ENCODE measurements around the gene ARFGAP2. TPM values are rescaled to one million over a fixed set of nuclear protein-coding genes. Genes with fewer than 3 reads are reported as not detected.
"Not testable (repeated sequence)": the region's sequence is repeated elsewhere in the genome, so short reads cannot be mapped to it uniquely, and the experiment has no call there.

ARFGAP2 gene
- polyA plus RNA-seq, 1 donor, result 88.0 TPM

- DNase-seq (ENCODE audit: low read depth), result no peak
Measured at GRCh38 chr11:47148903-47149531, 27.7 kb downstream of the ARFGAP2 start.

- DNase-seq (ENCODE audit: low read depth), result no peak
Measured at GRCh38 chr11:47148270-47148669, 28.4 kb downstream of the ARFGAP2 start.

GRCh38 chr11:47147681-47148080 lies 29.0 kb downstream of the ARFGAP2 start:
- DNase-seq (ENCODE audit: low read depth), result no peak

GRCh38 chr11:47147250-47147649 lies 29.4 kb downstream of the ARFGAP2 start:
- DNase-seq (ENCODE audit: low read depth), result no peak

GRCh38 chr11:47144541-47144940 lies 32.1 kb downstream of the ARFGAP2 start:
- DNase-seq (ENCODE audit: low read depth), result no peak

- DNase-seq (ENCODE audit: low read depth), result no peak
Measured at GRCh38 chr11:47143322-47143721, 33.4 kb downstream of the ARFGAP2 start.

- DNase-seq (ENCODE audit: low read depth), result no peak
Measured at GRCh38 chr11:47139878-47140277, 36.8 kb downstream of the ARFGAP2 start.

- DNase-seq (ENCODE audit: low read depth), result no peak
Measured at GRCh38 chr11:47137476-47137875, 39.2 kb downstream of the ARFGAP2 start.

GRCh38 chr11:47136921-47137320 lies 39.8 kb downstream of the ARFGAP2 start:
- DNase-seq (ENCODE audit: low read depth), result no peak

GRCh38 chr11:47136327-47136726 lies 40.4 kb downstream of the ARFGAP2 start:
- DNase-seq (ENCODE audit: low read depth), result no peak

GRCh38 chr11:47132981-47133380 lies 43.7 kb downstream of the ARFGAP2 start:
- DNase-seq (ENCODE audit: low read depth), result no peak

GRCh38 chr11:47132490-47132889 lies 44.2 kb downstream of the ARFGAP2 start:
- no peak for DNase-seq (ENCODE audit: low read depth)

GRCh38 chr11:47131136-47131535 lies 45.5 kb downstream of the ARFGAP2 start:
- no peak for DNase-seq (ENCODE audit: low read depth)

GRCh38 chr11:47130543-47130942 lies 46.1 kb downstream of the ARFGAP2 start:
- DNase-seq (ENCODE audit: low read depth), result no peak

- DNase-seq (ENCODE audit: low read depth), result no peak
Measured at GRCh38 chr11:47127213-47127612, 49.5 kb downstream of the ARFGAP2 start.

- no peak for DNase-seq (ENCODE audit: low read depth)
Measured at GRCh38 chr11:47125083-47125482, 51.6 kb downstream of the ARFGAP2 start.

GRCh38 chr11:47124675-47125074 lies 52.0 kb downstream of the ARFGAP2 start:
- DNase-seq (ENCODE audit: low read depth), result no peak

GRCh38 chr11:47123094-47123493 lies 53.6 kb downstream of the ARFGAP2 start:
- no peak for DNase-seq (ENCODE audit: low read depth)

- no peak for DNase-seq (ENCODE audit: low read depth)
Measured at GRCh38 chr11:47121731-47122130, 54.9 kb downstream of the ARFGAP2 start.

- no peak for DNase-seq (ENCODE audit: low read depth)
Measured at GRCh38 chr11:47121056-47121455, 55.6 kb downstream of the ARFGAP2 start.

- not testable (repeated sequence) for DNase-seq (ENCODE audit: low read depth)
Measured at GRCh38 chr11:47118958-47119688, 57.6 kb downstream of the ARFGAP2 start.
